OCI-LY7 (cell line): ENCODE results near the gene NPM3. TPM values are rescaled to one million over a fixed set of nuclear protein-coding genes. Genes with fewer than 3 reads are reported as not detected.

ENCODE experiments used
- BruUV-seq: library from RNA; stranded (reverse); fragments of 400-500 nt; replicated peaks from 2 replicates; lab custom pipeline; 2021; lab: Mats Ljungman, UMichigan
- CTCF ChIA-PET: fragments of 300-600 bp; sonication (Branson Sonifier 250); formaldehyde crosslinking; loops from one replicate; lab custom pipeline; 2022; ENCODE audit warnings: antibody characterized with exemption; ENCODE audit not compliant: unreplicated experiment; lab: Charles Lee
- POLR2A ChIA-PET: fragments of 300-600 bp; sonication (Branson Sonifier 250); formaldehyde crosslinking; loops from one replicate; lab custom pipeline; 2022; ENCODE audit warnings: antibody characterized with exemption; lab: Charles Lee
- DNase-seq: peaks from one replicate; pipeline ENCODE4 v3.0.0-alpha.2; 2015; ENCODE audit warnings: low spot score
- H2AFZ ChIP-seq: fragments of 200-600 bp; sonication (generic), shearing (Covaris generic); 2 replicates; pipeline ENCODE4 v1.6.1; 2014; ENCODE audit warnings: mild to moderate bottlenecking, antibody characterized with exemption, low read length, moderate library complexity
- H3K27ac ChIP-seq: fragments of 200-600 bp; sonication (generic); 2 replicates; pipeline ENCODE4 v1.5.1; 2014; ENCODE audit warnings: mixed run types, low read depth, mild to moderate bottlenecking, moderate library complexity, low read length, inconsistent platforms; ENCODE audit not compliant: poor library complexity, severe bottlenecking
- H3K36me3 ChIP-seq: fragments of 200-600 bp; sonication (generic); 2 replicates; pipeline ENCODE4 v1.6.1; 2014; ENCODE audit warnings: mild to moderate bottlenecking, antibody characterized with exemption, low read length, moderate library complexity, mixed read lengths; ENCODE audit not compliant: insufficient read depth
- H3K4me1 ChIP-seq: fragments of 200-600 bp; sonication (generic); 2 replicates; pipeline ENCODE4 v1.5.1; 2014; ENCODE audit warnings: mild to moderate bottlenecking, low read length; ENCODE audit not compliant: insufficient read depth, poor library complexity, severe bottlenecking
- H3K4me2 ChIP-seq: fragments of 200-600 bp; sonication (generic); 2 replicates; pipeline ENCODE4 v1.6.1; 2014; ENCODE audit warnings: mild to moderate bottlenecking, low read length
- H3K4me3 ChIP-seq: fragments of 200-600 bp; sonication (generic); 2 replicates; pipeline ENCODE4 v1.5.1; 2014; ENCODE audit warnings: mild to moderate bottlenecking, low read depth, low read length; ENCODE audit not compliant: poor library complexity, severe bottlenecking
- H3K79me2 ChIP-seq: fragments of 200-600 bp; sonication (generic); 2 replicates; pipeline ENCODE4 v1.6.1; 2016; ENCODE audit warnings: low read depth, mild to moderate bottlenecking, low read length, moderate library complexity, mixed read lengths; ENCODE audit not compliant: insufficient read depth
- H3K9me2 ChIP-seq: fragments of 200-600 bp; sonication (generic); 2 replicates; pipeline ENCODE4 v1.6.1; 2016; ENCODE audit warnings: mild to moderate bottlenecking, low read length, mixed read lengths; ENCODE audit not compliant: insufficient read depth
- H3K9me3 ChIP-seq: fragments of 200-600 bp; sonication (generic); 2 replicates; pipeline ENCODE4 v1.6.1; 2014; ENCODE audit warnings: mild to moderate bottlenecking, mixed run types, low read length, mixed read lengths
- H4K20me1 ChIP-seq: fragments of 200-600 bp; sonication (generic); 2 replicates; pipeline ENCODE4 v1.6.1; 2014; ENCODE audit warnings: mild to moderate bottlenecking, antibody characterized with exemption, low read length, moderate library complexity, mixed read lengths; ENCODE audit not compliant: insufficient read depth
- CTCF ChIP-seq: fragments of 200-600 bp; sonication (generic); conservative IDR thresholded peaks from 2 replicates; pipeline ENCODE4 v1.5.1; 2014; ENCODE audit warnings: mild to moderate bottlenecking, antibody characterized with exemption, low read length, moderate library complexity, mixed read lengths
- EZH2phosphoT487 ChIP-seq: fragments of 200-600 bp; sonication (generic); IDR thresholded peaks from 2 replicates; pipeline ENCODE4 v1.6.1; 2018; ENCODE audit warnings: low read depth, borderline replicate concordance, mild to moderate bottlenecking, mixed run types, antibody characterized with exemption, low read length, moderate library complexity, mixed read lengths
- intact Hi-C: fragments of 100-400 bp; cut with micrococcal nuclease; formaldehyde crosslinking; loops from one replicate; pipeline ENCODE4 v1.10.0; 2022; ENCODE audit not compliant: unreplicated experiment
- total RNA-seq, 2 experiments: library from RNA; depleted of rRNA in 1 of 2; stranded (reverse); fragments of >200 nt in 1 of 2; shearing (Covaris generic) in 1 of 2; gene quantifications; 2 replicates each; pipeline ENCODE4 v1.2.3, GENCODE V29; 2014 to 2022

Gene NPM3
- total RNA-seq, 2 experiments from 2014 or later: 111 to 115 TPM

GRCh38 chr10:101816376-101816775 lies 33.1 kb upstream of the NPM3 start:
- Histone ChIP-seq H3K36me3 (peaks cover 38% of the 10 kb centered on the region), H3K4me1 (peaks cover 27% of the 10 kb centered on the region), H3K9me2 (no peaks in the 10 kb centered on the region), H2AFZ (no peak overlapping the region), H3K27ac (peak overlapping the region; percentile 77), H3K9me3 (no peaks in the 10 kb centered on the region), H4K20me1 (peaks cover 43% of the 10 kb centered on the region), H3K4me3 (peak overlapping the region; percentile 95), H3K4me2 (peak overlapping the region; percentile 99), H3K79me2 (peaks cover 79% of the 10 kb centered on the region)
- no peak for DNase-seq
- BruUV-seq: no TSS peak
- ChIA-PET POLR2A (interaction anchor here (1.0 kb wide), 3 partner anchors 11 to 123 kb away, joined by 3 to 9 read pairs (median 3); partner anchors contain the start of gene NPM3), CTCF (interaction anchor here (0.8 kb wide), 1 partner anchor 25 kb away, joined by 4 read pairs; no protein-coding TSS in a partner anchor)
- TF ChIP-seq EZH2phosphoT487 (no peak), CTCF (no peak)
- intact Hi-C loops: no loop called here

DNA sequence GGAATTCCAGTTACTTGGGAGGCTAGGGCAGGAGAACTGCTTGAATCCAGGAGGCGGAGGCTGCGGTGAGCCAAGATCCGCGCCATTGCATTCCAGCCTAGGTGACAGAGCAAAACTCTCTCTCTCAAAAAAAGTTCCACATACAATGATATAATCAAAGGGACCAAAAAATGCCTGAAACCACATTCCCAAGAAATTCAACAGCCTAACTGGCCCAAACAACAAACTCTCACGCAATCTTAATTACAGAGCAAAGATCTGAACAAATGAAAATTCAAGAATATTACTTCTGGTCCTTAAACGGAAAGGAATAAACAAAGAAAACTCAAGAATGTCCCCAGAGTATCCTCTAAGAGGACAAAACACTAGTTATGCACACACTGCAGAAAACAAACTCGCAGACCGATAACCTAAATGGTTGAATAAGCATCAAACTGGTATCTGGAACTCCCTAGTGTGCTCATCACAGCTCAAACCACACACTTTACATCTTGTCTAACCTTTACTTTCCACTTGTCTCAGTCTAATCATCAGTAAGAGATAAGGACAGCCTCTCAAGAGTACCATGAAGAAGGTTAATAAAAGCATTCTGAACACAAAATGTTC lies 31.3 kb upstream of the NPM3 start:
- Histone ChIP-seq H4K20me1 (peaks cover 43% of the 10 kb centered on the region), H3K36me3 (peaks cover 55% of the 10 kb centered on the region), H3K9me2 (no peaks in the 10 kb centered on the region), H3K79me2 (peaks cover 85% of the 10 kb centered on the region), H2AFZ (no peak overlapping the region), H3K4me2 (peak overlapping the region; percentile 99), H3K27ac (peak overlapping the region; percentile 6), H3K4me1 (peaks cover 23% of the 10 kb centered on the region), H3K9me3 (no peaks in the 10 kb centered on the region), H3K4me3 (peak overlapping the region; percentile 95)
- ChIA-PET CTCF (no interaction called here), POLR2A (interaction anchor here (0.7 kb wide), 1 partner anchor 193 kb away, joined by 3 read pairs; no protein-coding TSS in a partner anchor)
- peak; percentile 18 for DNase-seq
- no peak for TF ChIP-seq EZH2phosphoT487
- no peak for TF ChIP-seq CTCF
- BruUV-seq: TSS peak; percentile 6
- intact Hi-C loops: no loop called here

- Histone ChIP-seq H3K9me2 (no peaks in the 10 kb centered on the region), H3K4me2 (no peak overlapping the region), H3K36me3 (peaks cover 75% of the 10 kb centered on the region), H3K27ac (no peak overlapping the region), H4K20me1 (peaks cover 43% of the 10 kb centered on the region), H3K79me2 (peaks cover 80% of the 10 kb centered on the region), H3K9me3 (no peaks in the 10 kb centered on the region), H2AFZ (no peak overlapping the region), H3K4me1 (peaks cover 16% of the 10 kb centered on the region), H3K4me3 (no peak overlapping the region)
- ChIA-PET CTCF (interaction anchor here (1.1 kb wide), 1 partner anchor 29 kb away, joined by 3 read pairs; no protein-coding TSS in a partner anchor), POLR2A (interaction anchor here (0.6 to 1.4 kb wide), 5 partner anchors 8 to 303 kb away, joined by 3 to 8 read pairs (median 3); no protein-coding TSS in a partner anchor)
- TF ChIP-seq EZH2phosphoT487 (no peak), CTCF (no peak)
- intact Hi-C loops: no loop called here
- DNase-seq: no peak
- BruUV-seq: no TSS peak
Observed at GRCh38 chr10:101812606-101813005, 29.4 kb upstream of the NPM3 start.
